CMK (cell line): ENCODE results near the gene FAM107A.
"Not testable (repeated sequence)": the region's sequence is repeated elsewhere in the genome, so short reads cannot be mapped to it uniquely, and the experiment has no call there.

Experiments used
- DNase-seq: peaks from one replicate; pipeline ENCODE4 v3.0.0-alpha.2; 2010; ENCODE audit warnings: low read depth

The FAM107A gene

DNA sequence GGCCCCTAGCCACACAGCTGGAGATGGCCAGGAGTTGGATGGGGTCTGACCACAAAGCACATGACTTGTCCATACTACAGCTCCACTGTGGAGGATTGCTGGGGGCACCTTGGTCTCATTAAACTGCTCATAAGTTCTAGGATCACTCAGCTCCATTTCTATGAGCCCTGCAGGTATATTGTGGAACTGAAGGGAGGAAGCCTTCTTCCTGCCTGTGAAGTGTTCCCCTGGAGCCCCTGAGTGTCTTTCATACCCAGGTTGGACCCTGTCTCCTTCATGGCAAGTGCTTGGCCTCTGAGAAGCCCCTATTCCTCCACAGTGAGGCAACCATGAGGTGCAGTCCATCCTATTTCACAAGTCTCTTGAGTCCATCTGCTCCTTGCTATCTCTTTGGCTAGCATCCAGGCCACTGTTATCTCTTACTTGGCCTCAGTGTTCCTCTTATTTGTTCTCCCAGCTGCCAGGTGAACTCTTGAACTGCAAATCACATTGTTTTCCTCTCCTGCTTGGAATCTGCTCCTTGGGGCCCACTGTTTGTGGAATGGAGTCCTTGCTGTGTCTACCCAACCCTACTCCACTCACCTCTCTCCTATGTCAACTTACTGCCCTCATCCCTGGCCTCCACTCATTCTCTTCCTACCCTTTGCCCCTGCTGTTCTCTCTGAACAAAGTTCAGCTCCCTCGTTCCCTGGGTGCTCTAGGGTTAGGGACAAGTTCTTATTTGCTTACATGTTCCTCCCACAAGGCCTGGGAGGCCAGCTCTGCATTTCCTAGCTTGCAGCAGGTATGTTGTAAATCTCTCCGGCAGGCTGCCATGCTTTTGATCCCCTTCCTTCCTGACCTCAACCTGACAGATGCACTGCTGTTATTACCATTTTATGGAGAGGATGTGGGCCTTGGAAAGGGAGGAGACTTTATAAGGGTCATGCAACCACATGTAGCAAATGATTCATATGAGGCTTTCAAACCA is 41.4 kb downstream of the FAM107A start:
- DNase-seq: no peak

DNA sequence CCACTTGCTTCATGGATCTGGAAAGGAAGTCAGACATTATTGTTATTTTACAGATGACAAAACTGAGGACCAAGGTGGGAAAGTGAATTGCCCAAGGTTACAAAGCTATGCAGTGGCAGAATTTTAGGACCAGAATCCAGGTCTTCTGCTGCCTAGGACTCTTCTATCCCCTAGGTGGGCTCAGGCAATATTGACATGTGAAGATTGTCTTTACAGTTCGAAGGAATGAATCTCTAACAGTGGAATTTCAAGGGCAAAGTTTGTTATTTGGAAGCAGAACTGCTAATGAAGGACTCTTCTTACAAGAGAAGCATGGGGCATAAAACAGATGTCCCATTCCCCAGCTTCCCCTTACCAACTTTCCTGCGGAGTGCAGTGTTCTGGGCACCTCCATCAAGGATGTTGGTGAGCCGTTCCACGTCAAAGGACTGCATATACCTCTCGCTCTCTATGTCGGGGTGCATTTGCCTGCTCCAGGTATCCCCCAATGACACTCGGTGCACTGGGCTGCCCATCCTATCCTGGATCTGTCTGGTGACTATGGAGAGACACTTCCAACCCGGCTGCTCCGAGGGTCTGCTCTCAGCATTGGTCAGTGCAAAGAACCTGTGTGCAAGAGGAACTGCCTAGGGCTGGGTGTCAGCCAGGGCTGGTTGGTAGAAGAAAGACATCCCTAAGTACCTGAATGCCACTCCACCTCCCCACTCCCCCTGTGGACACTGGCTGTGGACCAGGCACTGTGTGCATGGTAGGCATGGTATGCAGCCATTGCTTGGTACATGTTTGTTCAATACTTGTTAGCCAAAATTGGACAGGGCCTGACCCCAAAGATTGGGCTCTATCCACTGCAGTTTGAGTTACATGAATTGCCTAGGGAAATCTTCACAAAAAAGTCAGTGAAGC is 42.3 kb downstream of the FAM107A start:
- DNase-seq: no peak

DNA sequence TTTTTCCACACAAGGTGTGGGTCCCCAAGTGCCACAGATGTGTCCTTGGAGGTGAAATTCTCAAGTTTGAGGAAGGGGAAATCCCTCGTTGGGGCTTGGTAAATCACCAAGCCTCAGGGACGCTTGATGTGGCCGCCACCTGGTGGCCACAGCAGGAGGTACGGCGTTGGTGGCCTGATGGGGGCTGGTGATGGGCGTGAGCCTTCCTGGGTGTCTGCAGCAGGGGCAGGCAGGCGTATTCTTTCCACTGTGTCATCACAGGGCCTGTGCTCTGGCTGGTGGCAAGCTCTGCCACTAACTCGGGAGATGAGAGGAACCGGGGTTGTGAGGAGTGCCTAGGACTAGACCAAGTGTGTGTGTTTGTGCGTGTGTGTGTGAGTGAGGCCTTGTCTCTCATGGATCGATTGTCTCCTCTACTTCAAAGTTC is 44.4 kb downstream of the FAM107A start:
- DNase-seq: peak; percentile 17

DNA sequence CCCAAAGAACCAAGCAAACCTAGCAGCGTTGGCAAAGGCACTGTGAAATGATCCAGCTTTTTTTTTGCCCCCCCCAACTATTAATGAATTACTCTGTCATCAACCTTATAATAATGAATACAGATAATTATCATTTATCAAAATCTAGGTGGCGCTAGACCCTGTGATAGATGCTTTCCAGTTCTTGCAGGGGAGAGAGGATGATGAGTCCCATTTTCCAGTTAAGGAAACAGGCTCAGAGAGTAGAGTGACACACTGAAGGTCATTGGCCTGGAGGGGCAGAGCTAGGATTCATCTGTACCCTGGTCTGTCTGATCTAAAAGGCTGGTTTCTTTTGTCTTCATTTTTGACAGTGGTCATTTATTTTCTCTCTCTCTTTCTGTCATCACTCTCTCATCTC is 45.2 kb downstream of the FAM107A start:
- DNase-seq: no peak

DNA sequence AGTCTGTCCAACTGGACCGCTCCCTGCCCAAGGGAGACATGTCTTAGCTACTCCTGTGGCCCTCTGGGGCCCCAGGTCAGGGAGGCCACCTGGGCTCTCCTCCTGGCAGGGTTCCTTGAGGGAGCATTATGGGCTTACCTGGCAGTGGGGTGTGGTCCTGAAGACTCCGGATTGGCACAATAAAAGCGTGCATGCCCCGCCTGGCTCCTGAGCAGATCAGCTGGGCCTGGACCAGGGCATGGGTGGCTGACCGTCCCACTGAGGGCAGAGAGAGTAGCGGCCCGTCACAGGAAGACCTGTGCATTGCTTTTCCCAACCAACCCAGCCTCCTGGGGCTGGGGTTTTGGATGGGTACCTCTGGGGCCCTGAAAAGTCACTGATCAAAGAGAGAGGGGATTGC is 45.6 kb downstream of the FAM107A start:
- no peak for DNase-seq

DNA sequence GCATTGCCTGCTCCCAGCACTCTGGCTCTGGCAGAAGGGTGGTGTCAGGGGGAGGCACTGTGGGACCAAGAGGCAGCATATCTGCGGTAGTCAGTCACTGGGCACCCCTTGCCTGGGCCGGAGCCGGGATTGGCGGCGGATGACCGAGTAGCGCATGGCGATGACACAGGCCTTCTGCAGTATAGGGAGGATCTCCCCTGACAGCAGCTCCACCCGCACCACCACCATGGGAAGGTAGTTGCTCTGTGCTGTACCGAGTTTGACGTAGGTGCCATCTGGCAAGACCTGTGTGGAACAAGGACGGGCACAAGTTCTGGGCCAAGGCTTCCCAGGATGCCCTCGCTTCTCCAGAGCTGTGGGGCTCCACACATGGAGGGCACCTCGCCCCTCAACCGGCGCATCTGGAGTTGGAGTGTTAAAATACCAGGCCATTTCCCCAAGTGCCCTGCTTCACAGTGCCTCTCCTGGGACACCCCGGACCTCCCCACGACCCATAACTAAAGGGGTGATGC is 46.8 kb downstream of the FAM107A start:
- DNase-seq: no peak

DNA sequence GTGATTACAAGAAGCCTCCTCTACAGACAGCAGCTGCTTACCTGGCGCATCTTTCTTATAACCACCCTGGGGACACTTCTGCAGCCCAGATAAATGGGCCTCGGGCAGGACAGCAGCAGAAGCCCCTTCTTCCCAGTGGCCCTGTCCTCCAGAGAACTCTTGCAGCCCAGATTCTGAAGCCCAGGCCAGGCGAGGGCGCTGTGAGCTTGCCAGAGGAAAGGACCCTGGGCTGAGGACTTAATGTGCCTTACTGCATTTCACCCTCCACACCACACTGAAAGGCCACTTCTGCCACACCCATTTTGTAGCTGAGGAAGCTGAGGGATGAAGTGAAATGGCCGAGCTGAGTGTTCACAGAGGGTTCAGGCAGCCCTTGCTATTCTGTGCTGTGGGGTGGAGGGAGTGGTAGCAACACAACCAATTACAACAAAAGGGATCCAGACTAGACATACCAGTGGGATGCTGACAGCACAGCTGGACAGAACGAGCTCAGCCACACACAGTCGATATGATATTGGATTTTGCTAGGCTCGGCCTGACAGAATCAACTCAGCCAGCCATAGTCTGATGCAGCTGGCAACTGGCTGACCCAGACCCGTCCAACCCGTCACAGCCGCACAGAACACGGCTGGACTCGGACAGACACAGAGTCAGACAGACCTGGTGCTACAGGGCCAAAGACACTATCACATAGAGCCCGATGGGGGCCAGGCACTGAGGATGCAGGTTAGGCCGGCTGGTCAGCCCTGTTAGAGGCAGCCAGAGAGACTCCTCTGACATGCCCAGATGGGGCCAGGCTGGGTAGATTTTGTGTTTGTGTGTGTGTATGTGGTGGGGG is 47.5 kb downstream of the FAM107A start:
- DNase-seq: no peak

DNA sequence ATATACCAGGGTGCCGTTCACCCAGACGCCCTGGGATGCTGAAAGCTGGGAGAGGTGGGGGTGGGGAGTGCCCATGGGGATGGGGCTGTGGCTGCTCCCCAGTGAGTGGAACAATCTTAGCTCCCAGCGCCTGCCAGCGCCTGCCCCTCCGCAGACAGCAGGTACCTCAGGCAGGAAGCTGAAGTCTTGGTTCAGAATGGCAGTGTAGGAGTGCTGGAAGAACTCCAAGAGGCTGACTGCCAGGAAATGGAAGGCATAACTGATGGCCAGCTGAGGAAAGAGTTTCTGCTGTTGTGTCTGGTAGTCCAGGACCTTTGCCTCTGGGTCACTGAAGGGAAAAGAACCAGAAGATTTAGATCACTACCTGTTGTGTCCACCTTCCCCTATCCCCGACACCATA is 48.6 kb downstream of the FAM107A start:
- no peak for DNase-seq

DNA sequence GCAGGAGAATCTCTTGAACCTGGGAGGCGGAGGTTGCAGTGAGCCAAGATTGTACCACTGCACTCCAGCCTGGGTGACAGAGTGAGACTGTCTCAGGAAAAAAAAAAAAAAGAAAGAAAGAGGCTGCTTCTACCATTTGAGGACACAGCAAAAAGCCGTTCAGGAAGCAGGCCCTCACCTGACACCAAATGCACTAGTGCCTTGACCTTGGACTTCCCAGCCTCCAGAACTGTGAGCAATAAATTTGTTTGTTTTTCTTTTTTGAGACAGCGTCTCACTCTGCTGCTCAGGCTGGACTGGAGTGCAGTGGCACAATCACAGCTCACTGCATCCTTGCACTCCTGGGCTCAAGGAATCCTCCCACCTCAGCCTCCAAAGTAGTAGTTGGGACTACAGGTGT is 49.8 kb downstream of the FAM107A start:
- not testable (repeated sequence) for DNase-seq

DNA sequence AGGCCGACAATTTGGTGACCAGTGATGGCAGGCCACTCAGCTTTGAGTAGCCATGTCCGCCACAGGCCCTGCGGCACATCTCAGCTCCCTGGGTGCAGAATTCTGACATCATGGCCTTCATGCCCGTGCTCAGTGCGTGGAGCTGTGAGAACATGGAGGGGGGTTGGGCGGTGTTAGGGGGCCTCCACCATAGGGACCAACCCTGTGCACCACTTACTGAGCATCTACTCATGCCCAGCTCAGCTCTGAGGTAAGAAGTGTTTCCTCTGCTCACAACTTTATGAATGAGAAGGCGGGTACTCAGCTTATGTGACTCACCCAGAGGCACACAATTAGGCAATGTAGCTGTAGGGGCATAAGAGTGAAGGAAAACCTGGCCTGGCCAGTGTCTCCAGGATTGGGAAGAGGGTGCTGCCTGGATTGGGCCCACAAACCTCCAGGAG is 50.7 kb downstream of the FAM107A start:
- no peak for DNase-seq

DNA sequence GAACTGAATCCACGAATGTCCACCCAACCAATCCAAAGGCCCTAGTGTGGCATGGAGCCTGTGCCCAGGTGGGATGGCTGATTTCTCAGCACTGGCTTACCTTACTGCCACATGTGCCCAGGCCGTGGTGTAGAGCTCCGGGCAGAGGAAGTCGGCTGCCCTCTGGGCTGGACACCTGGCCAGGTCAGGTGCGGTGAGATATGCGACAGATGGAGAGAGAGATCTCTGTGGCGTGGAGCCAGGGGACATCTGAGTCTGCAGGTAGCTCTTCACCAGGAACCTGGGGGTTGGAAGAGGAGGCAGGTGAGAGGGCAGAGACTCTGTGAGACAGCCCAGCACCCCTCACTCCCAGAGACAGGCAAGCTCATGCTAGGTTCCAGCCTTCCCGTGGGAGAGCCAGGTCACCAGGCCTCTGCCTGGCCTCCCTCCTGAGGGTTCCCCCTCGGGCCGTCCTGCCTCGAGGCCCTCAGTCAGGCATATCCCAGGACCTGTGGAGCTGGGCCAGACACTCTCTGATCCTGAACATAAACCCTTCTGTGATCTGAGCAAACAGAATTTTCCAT is 52.8 kb downstream of the FAM107A start:
- DNase-seq: no peak

DNA sequence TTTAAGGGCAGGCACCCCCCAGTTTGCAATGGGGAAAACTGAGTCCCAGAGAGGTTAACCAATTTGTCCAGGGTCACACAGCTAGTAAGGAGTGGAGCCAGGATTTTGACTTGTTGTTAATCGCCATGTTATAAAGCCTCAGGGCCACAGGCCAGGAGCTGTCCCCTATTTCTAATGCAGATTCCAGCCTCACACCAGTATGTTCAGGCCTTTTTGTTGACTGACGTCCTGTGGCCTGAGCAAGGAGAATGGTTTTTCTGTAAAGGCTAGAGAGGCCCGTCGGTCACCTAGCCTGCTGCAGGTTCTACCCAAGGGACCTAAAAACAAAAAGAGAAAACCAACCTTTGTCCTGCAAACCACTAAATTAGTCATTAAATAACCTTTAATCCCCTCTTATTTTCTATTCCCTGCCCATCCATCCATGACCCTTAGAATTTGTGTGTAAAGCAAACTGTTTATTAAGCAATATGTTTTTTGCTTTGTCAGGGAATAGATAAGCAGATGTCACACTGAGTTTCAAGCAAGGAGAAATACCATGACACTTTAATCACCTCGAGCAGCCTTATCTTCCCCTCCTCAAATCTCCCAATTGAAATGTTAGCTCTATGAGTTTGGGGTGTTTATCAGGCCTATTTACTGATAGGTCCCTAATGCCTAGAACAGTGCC is 54.3 kb downstream of the FAM107A start:
- no peak for DNase-seq

DNA sequence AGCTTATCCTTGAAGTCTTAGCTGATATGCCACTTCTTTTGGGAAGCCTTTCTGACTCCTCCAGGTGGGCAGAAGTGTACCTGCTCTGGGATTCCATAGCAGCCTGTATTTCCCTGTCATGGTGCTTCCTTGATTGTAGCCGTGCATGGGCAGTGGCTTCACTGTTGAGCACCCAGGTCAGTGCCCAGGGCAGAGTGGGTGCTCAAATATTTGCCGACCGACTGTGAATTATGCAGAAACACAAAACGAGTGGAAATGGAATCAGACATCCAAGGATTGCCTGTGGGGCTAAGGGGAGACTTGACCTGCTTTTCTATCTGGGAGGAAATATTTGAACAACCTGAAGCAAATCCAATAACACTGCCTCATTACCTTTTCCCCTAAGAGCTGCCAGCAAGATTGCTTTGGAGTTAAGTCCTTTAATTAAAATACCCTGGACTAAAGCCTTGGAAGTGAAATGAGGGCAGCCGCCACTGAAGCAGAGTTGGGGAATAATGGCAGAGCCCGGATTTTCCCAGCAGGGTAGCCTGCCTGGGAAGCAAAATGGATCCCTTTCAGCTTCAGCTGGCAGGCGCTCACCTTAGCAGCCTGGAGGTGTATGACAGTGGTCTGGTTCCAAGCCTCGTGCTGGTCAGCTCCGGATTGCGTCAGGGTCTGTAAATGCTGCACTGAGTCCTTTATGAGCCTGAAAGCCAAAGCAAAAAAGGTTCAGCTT is 55.1 kb downstream of the FAM107A start:
- DNase-seq: no peak

DNA sequence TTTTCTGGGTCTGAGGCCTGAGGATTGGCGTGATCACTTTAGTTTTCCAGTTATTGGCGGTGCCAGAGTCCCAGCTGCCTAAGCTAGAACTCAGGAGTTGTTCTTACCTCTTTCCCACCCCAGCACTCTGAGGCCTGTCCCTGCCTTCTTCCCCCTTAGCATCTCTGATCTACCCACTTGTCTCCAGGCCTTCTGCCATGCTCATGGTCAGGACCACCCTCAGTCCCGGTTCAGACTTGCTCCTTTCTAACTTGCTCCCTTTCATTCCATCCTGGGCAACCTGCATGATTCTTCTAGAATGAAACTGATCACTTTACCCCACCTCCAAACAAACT is 55.9 kb downstream of the FAM107A start:
- no peak for DNase-seq

DNA sequence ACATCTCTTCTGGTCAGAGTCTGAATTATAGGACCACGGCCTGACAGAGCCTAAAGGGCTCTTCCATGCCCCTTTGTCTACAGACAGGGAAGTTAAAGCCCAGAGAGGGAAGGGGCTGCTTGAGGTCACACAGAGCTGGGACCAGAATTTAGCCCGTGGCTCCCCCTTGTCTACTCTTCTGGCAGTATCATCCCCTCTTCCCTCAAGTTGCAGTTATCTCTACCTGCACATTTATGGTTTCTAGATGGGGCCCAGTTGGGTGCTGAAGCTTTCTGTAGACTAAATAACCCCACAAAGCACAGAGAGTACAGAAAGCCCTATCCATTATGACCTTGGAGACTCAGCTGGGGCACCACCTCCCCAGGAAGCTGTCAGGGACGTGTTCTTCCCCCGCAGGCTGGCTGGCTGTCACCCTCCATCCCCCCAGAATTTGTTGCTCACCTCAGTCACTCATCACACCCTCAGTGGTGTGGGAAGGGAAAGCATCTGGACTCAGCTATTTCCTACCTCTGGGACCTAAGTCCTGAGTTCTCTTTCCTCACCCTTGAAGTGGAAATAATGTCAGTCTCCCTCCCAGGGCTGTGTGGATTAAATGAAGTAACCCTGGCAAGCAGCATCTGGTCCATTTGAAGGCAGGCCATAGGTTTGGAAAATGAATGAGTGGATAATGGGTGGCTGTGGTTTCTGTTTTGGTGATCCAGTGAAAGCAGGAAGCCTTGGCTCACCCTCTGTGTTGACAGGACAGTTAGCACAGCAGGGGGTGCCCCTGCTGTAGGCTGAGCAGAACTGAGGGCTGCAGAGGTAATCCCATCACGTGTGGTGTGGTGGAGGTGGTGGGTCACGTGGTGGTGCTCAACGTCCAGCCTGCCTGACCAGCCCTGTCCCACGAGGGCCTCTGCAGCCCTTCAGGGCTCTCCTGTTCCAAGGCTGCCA is 56.5 kb downstream of the FAM107A start:
- DNase-seq: no peak

DNA sequence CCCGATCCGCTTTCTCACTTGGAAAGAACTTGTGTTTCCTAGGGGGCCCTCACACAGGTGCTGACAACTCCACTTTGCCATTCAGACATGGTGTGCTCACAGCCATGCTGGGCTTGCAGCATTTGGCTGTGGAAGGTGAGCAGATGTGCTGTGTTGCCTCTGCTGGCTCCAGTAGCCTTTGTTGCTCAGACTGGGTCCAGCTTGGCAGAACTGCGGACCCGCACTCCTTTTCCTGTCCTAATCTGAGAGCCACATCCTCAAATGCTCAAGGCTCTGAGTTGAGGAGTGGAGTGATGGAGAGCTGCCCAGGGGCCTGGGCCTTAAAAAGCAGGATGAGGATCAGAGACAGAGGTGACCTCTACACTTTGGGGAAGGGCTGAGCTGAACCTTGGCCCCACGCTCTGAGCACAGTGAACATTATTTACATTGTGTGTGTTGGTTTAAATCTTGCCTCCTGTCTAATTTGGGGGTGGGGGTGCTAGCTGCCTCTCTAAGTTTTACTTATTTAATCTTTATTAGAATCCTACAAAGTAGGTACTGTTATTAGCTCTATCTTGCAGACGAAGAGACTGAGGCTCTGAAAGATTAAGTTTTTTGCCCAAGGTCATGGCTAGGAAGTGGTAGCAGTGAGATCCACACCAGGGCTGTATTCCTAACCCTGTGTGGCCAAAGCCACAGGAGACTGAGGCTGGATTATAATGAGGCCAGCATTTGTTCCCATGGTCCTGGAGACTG is 57.4 kb downstream of the FAM107A start:
- DNase-seq: no peak

DNA sequence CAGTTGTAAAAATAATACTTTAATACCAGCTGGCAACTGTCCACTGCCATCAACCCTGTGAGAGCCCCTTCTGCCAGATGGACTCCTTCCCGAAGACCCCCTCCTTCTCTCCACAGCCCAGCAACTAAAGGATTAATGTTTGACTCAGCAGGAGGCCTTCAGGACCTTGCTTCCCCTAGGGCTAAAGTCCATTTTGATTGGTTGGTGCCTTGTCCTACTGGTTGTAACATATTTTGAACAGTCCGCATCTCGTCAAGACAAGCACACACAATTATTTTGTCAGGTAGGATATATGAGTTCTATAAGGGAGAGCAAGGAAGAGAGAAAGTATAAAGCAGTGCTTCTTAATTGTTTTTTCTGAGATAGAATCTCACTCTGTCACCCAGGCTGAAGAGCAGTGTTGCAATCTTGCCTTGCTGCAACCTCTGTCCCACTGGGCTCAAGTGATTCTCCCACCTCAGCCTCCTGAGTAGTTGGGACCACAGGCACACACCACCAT is 58.9 kb downstream of the FAM107A start:
- DNase-seq: no peak

DNA sequence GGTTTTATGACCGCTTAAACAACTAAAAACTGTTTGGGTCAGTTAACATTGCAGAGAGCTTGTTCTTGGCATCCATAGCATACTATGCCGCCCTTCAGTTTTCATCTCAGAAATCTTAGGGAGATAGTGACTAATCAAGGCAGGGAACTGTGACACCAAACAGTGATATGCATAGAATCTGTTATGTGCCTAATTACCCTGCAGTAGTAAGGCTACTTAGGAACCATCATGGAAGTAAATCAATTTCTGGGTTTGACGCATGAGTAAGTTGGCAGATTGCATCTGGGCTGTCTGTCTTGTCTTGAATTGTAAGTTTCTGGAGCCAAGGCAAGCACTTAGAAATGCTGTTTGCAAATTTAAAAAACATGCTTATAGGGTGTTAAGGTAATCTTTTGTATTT is 62.8 kb downstream of the FAM107A start:
- no peak for DNase-seq
